GM13976 (cell line): Measurements from ENCODE around the gene NDN.
"Not testable (repeated sequence)": the region's sequence is repeated elsewhere in the genome, so short reads cannot be mapped to it uniquely, and the experiment has no call there.

Experiments used
- DNase-seq: peaks from one replicate; pipeline ENCODE4 v3.0.0; 2012; ENCODE audit warnings: low spot score
- in situ Hi-C: fragments of 300-500 bp; cut with MboI; formaldehyde crosslinking; loops from one replicate; pipeline ENCODE4 v1.12.0; 2022; ENCODE audit warnings: low sequenced_read_pairs, mixed read lengths, inconsistent platforms; ENCODE audit not compliant: unreplicated experiment
- TF ChIP-seq, protein P1 (sequence below): IDR thresholded peaks from 2 replicates; pipeline ENCODE4 v1.5.1; 2012; ENCODE audit warnings: borderline replicate concordance, mild to moderate bottlenecking; ENCODE audit not compliant: insufficient read depth; ENCODE audit errors: extremely low read depth, missing control alignments, control extremely low read depth

NDN gene, protein sequence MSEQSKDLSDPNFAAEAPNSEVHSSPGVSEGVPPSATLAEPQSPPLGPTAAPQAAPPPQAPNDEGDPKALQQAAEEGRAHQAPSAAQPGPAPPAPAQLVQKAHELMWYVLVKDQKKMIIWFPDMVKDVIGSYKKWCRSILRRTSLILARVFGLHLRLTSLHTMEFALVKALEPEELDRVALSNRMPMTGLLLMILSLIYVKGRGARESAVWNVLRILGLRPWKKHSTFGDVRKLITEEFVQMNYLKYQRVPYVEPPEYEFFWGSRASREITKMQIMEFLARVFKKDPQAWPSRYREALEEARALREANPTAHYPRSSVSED

DNA sequence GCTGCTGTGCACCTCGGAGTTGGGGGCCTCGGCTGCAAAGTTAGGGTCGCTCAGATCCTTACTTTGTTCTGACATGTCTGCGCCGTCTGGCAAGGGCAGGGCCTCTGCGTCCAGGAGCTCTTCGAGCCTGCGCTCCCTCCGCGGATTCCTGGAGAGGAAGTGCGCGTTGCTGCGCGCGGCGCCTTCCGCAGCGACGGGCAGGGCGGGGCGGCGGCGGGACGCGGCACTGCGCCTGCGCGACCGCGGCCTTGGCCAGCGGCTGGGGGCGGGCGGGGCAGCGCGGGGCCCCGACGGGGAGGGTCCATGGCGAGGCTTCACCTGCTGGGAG, at the start of gene NDN:
Gene NDN, minus strand, starts transcription at position 163 of the 328 bp plus-strand sequence. Its CDS starts 88 bp downstream, at position 75.
- no peak for DNase-seq
- in situ Hi-C loops = no loop called here
- TF ChIP-seq, protein P1, sequence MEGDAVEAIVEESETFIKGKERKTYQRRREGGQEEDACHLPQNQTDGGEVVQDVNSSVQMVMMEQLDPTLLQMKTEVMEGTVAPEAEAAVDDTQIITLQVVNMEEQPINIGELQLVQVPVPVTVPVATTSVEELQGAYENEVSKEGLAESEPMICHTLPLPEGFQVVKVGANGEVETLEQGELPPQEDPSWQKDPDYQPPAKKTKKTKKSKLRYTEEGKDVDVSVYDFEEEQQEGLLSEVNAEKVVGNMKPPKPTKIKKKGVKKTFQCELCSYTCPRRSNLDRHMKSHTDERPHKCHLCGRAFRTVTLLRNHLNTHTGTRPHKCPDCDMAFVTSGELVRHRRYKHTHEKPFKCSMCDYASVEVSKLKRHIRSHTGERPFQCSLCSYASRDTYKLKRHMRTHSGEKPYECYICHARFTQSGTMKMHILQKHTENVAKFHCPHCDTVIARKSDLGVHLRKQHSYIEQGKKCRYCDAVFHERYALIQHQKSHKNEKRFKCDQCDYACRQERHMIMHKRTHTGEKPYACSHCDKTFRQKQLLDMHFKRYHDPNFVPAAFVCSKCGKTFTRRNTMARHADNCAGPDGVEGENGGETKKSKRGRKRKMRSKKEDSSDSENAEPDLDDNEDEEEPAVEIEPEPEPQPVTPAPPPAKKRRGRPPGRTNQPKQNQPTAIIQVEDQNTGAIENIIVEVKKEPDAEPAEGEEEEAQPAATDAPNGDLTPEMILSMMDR = no peak

DNA sequence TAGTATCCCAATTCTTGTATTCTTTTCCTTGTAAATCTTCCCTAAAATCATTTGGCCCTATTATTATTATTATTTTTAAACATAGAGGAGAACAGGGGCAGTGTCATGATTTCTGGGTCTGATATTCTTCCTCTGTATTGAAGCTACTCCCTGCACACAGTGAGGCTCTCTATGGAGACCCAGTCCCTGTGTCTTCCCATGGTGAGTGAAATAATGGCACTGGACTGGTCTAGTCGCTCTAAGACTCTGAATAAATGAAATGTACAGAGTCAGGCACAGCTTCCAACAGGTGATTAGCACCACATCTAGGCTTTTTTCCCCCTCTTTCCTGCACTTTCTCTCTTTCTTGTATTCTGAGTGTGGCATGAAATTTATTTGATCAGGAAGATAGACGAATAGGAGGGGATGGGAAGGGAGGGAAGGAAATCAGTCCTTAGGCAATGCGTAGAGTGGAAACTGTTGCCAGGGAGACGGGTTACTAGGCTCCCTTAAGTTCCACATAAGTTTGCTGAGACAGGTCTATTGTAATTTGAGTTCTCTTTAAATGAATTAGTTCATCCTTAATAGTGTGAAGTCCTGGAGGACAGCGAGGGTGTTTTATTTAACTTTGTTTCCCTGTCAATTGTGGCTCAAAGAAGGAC, 49.0 kb upstream of the NDN start:
- in situ Hi-C loops = no loop called here
- TF ChIP-seq, protein P1 = no peak
- no peak for DNase-seq

DNA sequence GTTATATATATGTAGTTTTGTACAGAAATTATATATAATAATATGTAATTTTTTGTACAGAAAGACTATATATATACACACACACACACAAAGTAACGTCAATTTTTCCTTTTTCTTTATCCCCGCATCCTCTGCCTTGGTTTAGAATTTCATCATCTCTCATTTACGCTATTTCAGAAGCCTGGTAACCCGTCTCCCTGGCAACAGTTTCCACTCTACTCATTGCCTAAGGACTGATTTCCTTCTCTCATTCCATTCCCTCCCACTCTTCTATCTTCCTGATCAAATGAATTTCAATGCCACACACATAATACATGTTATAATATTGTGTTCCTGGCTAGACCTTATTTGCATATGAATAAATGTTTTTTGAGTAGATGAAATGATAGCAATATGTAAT, 47.8 kb upstream of the NDN start:
- DNase-seq = no peak
- in situ Hi-C loops = no loop called here
- TF ChIP-seq, protein P1 = no peak

DNA sequence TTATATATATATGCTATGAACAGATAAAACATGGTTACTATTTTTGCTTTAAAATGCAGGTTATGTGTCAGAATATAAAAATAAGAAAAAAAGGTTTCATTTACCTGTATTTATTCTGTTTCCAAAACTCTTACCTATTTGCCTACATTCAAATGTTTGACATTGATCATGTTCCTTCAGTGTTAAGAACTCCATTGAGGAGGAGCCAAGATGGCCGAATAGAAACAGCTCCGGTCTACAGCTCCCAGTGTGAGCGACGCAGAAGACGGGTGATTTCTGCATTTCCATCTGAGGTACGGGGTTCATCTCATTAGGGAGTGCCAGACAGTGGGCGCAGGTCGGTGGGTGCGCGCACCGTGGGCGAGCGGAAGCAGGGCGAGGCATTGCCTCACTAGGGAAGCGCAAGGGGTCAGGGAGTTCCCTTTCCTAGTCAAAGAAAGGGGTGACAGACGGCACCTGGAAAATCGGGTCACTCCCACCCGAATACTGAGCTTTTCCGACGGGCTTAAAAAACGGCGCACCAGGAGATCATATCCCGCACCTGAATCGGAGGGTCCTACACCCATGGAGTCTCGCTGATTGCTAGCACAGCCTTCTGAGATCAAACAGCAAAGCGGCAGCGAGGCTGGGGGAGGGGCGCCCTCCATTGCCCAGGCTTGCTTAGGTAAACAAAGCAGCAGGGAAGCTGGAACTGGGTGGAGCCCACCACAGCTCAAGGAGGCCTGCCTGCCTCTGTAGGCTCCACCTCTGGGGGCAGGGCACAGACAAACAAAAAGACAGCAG, 27.0 kb upstream of the NDN start:
- in situ Hi-C loops, DNase-seq: not testable (repeated sequence)

DNA sequence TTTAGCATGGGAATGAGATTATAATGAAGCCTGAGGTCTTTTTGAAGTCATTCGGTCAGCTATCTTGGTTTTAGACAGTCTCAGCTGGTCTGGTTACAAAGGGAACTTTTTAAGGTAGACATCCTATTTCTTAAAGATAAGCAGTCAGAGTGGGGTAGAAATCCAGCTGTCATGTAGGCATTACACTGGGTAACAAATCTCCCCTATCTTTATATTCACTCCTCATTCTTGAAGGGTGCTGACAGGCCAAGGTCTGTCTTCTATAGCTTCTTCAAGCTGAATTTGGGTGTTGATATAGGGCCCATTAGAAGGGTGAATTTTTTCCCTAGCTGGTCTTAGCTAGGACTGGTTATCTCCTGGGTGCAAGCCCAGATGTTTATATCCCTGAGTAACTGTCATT, 21.2 kb upstream of the NDN start:
- in situ Hi-C loops = no loop called here
- TF ChIP-seq, protein P1 = no peak
- DNase-seq = no peak

DNA sequence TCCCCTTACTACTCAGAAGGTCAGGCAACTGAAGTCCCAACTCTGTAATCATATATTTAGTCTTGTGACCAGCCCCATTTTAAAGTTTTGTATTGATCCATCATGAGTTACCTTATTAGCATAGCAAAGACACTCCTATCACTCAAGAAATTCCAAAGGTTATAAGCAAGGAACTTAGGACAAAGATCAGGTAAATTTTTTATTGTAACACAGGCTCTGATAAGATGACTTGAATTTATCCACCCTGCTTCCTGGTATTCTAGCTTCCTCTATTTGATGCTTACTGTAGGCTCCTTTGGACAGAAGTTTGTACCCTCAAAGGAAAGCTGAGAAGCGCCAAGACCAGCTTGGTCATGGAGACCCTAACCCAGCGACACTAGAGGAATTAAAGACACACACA, 8.2 kb upstream of the NDN start:
- in situ Hi-C loops = no loop called here
- TF ChIP-seq, protein P1 = no peak
- DNase-seq = no peak

DNA sequence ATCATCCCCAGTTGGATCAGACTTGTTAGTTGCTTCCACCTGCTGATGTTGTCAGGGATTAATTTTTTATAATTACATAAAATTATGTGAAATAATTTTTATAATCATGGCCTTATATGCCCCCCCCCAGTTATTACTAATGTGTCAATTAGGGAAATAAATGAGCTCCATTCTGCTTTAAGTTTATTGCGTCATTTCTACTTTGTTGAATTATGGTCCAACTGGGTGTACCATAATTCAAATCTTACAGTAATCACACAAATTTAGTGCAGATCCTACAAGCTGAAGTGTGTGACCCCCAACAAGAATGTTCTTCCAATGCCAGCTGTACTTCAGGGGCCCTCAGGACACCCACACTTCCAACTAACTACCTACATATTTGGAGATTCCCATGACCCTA, 7.5 kb upstream of the NDN start:
- in situ Hi-C loops = no loop called here
- no peak for DNase-seq
- TF ChIP-seq, protein P1 = no peak
